ACHN (cell line): Measurements from ENCODE around the gene DES.

Experiments
- DNase-seq: peaks from one replicate; pipeline ENCODE4 v3.0.0-alpha.2; 2015
- in situ Hi-C: cut with HindIII; loops from 2 replicates; pipeline ENCODE4 v1.10.0; 2017; ENCODE audit warnings: low sequenced_read_pairs, low pct_ligation_motif_present, low pct_unique_long_range_greater_than_20kb

Gene DES

DNA sequence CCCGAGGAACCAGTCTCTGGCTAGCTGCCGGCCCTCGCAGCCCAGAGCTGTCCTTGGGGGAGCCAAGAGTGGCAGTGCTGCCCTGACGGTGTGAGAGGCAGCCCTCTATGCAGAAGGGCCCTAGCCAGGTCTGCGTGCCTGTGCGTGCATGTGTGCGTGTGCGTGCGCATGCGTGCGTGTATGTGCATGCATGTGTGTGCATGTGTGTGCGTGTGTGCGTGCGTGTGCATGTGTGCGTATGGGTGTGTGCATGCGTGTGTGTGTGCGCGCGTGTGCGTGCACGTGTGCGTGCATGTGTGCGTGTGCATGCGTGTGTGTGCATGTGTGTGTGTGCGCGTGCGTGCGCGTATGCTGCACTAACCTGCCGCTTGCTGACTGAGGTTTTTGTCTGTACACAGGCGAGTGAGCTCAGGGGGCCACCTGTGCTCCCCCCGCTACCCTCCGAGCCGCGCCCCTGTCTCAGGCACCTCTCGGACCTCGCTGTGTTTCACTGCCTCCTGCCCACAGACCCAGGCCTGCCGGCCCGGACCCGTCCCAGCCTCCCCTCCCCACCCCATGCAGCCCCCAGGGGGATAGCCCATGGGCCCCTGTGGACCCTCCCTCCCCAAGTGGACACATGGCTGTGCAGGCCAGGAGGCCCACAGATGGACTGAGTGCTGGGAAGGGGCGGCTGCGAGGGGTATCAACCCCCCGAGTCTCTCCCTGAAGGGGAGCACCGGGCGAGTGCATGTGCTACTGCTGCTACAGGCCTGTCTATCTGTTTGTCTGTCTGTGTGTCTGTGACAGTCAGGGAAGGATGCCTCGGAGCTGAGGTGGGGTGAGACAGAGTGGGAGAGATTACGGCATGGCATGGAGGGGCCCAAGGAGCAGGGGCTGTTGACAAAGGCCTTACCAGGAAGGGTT is 47.7 kb downstream of the DES start:
- in situ Hi-C loops, result no loop called here
- DNase-seq, result no peak

DNA sequence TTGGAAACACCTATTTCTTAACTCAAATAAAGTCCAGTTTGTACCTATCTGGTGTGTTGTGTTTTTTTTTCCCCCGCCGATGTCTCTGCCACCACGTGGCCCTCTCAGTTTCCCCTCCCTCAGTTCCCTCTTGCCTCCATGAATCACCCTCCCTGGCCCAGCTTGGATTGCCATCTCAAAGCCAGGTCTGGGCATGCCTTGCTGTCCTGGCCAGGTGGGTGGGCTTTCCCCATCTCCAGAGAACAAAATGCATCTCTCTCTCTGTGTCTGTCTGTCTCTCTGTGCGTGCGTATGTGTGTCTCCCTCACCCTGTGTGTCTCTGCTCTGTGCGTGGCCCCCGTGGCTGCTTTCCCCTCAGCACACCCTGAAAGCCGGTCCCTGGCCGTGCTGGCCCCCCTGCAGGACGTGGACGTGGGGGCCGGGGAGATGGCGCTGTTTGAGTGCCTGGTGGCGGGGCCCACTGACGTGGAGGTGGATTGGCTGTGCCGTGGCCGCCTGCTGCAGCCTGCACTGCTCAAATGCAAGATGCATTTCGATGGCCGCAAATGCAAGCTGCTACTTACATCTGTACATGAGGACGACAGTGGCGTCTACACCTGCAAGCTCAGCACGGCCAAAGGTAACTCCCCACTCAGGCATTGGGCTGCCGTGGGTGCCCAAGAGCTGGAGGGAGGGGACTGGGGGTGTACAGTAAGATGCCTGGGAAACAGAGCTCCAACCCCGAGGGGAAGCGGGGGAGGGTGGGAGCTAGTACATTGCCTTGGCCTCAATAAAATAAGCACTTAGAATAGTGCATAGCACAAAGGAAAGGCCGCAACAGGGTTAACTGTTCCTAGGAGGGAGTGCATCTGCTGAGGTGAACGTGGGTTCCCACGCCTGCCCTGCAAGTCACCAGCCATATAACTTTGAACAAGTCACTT is 48.9 kb downstream of the DES start:
- DNase-seq, result no peak
- in situ Hi-C loops, result no loop called here

DNA sequence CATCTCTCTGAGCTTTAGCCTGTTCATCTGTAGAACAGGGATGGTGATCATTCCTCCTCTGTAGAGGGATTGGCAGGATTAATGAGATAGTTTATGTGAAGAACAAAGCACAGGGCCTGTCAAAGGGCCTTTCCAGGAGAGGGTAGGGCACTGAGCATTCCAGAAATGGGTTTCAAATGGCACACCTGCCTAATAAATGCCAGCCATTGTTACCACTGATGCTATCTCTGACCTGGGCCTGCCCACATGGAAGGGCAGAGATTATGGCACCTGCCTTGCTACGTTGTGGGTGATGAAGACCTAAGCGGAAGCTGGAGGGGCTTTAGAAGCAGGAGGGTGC is 49.5 kb downstream of the DES start:
- DNase-seq, result no peak
- in situ Hi-C loops, result no loop called here

DNA sequence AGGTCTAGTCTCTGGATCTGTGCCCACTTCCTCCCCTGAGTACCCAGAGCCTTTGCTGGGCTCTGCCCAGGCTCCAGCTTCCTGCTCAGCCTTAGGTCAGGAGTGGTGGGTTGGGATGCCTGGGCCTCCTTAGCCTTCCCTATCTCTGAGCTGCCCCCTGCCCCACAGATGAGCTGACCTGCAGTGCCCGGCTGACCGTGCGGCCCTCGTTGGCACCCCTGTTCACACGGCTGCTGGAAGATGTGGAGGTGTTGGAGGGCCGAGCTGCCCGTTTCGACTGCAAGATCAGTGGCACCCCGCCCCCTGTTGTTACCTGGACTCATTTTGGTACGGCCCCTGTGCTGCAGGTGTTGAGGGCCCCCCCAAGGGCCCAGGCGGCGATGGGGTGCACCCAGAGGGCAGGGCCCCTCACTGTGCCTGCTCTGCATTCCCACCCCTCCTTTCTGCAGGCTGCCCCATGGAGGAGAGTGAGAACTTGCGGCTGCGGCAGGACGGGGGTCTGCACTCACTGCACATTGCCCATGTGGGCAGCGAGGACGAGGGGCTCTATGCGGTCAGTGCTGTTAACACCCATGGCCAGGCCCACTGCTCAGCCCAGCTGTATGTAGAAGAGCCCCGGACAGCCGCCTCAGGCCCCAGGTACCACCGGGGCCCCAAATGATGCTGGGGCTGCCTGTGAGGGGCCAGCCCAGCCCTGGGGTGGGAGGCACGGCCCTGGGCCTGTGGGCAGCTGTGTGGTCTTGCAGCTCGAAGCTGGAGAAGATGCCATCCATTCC is 50.4 kb downstream of the DES start:
- no peak for DNase-seq
- in situ Hi-C loops, result no loop called here

DNA sequence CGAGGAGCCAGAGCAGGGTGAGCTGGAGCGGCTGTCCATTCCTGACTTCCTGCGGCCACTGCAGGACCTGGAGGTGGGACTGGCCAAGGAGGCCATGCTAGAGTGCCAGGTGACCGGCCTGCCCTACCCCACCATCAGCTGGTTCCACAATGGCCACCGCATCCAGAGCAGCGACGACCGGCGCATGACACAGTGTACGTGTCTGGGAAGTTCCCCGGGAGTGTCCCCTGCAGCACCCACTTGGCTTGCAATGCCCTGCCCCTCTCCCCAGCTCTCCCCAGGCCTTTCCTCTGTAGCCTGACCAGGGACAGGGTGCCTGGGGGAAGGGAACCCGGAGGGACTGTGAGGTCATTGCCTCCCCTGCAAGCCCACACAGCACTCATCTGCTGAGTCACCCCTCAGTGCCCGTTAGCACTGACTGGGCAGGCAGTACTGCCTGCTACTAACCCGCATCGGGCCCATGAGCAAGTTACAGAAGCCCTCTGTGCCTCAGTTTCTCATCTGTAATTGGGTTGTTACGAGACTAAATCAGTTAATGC is 51.1 kb downstream of the DES start:
- DNase-seq, result peak; percentile 76
- in situ Hi-C loops, result no loop called here

DNA sequence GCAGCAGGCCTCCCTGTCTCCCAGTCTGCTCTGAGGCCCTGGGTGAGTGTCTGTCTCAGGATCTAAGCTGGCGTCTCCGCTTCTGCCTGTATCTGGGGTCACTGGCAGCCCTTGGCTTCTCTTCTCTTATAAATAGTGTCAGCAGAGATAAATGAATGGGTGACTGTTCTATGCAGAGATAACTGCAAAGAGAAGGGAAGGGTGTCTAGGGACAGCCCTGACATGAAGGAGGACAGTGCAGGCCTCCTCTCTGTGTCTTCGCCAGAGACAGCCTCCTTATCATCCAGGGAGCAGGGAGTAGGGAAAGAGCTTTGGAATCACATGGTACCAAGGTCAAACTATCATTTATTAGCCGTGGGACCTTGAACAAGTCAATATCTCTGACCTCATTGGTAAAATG is 52.3 kb downstream of the DES start:
- no peak for DNase-seq
- in situ Hi-C loops, result no loop called here

DNA sequence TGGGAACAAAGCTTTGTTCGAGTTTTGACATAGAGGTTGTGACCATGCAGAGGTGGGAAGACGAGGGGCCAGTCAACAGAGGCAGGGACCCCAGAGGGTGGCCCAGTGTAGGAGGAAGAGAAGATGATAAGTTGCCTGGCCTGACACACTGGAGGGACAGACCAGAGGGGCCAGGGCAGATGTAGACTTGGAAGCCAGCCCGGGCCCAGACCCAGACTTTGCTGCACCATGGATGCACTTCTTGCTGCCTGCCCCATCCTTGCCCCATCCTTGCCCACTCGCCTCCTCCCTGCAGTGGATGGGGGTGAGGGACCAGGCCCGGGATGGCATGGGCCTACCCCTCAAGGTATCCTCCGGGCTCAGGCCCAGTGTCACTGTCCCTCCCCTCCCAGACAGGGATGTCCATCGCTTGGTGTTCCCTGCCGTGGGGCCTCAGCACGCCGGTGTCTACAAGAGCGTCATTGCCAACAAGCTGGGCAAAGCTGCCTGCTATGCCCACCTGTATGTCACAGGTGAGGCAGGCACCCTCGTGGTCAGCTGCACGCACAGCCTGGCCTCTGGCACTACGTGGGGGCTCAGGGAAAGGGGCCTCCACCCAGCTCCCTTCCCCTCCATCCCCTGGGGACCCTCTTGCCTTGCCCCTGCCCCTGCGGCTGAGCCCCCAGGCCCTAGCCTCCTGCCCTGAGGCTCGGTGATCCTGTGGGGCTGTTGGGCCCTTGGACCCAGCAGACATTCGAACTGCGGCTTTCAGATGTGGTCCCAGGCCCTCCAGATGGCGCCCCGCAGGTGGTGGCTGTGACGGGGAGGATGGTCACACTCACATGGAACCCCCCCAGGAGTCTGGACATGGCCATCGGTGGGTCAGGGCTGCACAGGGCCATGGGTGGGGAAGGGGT is 53.5 kb downstream of the DES start:
- in situ Hi-C loops, result no loop called here
- no peak for DNase-seq

DNA sequence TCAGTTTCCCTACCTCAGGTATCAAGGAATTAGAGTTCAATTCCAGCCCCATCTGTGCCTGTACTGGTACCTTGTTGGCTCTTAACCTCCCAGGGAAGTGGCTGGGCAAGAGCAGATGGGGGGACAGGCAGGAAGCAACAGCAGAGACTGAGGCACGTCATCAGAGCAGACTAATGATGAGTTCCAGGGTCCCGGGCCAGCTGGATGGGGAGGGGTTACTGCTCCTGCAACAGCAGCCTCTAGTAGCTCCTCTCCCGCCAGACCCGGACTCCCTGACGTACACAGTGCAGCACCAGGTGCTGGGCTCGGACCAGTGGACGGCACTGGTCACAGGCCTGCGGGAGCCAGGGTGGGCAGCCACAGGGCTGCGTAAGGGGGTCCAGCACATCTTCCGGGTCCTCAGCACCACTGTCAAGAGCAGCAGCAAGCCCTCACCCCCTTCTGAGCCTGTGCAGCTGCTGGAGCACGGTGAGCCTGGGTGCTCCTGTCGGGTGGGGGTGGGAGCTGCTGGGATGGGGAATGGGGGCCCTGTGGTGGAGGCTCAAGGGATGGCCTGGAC is 54.5 kb downstream of the DES start:
- in situ Hi-C loops, result no loop called here

DNA sequence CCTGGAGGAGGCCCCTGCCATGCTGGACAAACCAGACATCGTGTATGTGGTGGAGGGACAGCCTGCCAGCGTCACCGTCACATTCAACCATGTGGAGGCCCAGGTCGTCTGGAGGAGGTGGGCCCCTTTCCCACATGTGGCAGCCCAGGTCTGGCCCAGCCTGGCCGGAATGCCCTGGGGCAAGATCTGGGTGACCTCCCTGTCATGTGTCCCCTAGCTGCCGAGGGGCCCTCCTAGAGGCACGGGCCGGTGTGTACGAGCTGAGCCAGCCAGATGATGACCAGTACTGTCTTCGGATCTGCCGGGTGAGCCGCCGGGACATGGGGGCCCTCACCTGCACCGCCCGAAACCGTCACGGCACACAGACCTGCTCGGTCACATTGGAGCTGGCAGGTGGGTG is 55.3 kb downstream of the DES start:
- no peak for DNase-seq
- in situ Hi-C loops, result no loop called here

More for the DNA sequence above, 54.5 kb downstream of the DES start:
- DNase-seq, result no peak

DNA sequence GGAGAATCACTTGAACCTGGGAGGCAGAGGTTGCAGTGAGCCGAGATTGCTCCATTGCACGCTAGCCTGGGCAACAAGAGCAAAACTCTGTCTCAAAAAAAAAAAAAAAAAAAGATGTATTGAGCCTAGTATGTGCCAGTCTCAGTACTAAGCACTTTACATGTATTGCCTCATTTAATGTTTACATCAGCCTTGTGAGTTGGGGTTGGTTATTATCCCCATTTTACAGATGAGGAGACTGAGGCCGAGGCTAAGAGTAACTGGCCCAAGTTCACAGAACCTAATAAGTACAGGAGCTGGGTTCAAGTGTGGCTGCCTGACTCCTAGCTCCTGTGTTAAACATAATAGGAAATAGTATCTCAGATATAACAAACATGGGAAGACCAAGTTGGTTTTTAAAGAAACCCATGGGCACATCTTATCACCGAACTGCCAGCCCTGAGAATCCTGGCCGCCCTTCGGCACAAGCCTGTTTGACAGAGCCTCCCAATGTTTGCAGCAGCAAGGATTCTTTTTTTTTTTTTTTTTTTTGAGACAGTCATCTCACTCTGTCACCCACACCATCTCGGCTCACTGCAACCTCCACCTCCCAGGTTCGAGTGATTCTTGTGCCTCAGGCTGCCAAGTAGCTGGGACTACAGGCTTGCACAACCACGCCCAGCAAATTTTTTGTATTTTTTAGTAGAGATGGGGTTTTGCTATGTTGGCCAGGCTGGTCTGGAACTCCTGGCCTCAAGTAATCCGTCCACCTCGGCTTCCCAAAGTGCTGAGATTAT is 56.3 kb downstream of the DES start:
- DNase-seq, result no peak
- in situ Hi-C loops, result no loop called here

DNA sequence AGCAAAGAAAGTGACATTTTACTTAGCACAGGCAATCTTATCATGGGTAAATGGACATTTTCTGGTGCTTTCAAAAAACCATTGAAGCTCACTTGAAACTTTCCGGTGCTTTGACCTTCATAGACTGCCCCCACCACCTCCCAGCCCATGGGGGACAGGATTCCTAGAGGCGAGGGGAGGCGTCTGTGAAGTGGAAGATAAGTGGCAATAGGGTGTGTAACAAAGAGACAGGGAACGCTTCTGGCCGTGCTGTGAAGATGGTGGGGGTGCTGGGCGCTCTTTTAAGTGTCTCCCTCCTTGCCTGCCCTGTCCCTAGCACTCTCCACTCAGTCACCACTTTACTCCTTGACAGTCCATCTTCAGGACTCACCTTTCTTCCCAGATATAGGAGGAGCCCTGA is 57.1 kb downstream of the DES start:
- in situ Hi-C loops, result no loop called here
- no peak for DNase-seq

DNA sequence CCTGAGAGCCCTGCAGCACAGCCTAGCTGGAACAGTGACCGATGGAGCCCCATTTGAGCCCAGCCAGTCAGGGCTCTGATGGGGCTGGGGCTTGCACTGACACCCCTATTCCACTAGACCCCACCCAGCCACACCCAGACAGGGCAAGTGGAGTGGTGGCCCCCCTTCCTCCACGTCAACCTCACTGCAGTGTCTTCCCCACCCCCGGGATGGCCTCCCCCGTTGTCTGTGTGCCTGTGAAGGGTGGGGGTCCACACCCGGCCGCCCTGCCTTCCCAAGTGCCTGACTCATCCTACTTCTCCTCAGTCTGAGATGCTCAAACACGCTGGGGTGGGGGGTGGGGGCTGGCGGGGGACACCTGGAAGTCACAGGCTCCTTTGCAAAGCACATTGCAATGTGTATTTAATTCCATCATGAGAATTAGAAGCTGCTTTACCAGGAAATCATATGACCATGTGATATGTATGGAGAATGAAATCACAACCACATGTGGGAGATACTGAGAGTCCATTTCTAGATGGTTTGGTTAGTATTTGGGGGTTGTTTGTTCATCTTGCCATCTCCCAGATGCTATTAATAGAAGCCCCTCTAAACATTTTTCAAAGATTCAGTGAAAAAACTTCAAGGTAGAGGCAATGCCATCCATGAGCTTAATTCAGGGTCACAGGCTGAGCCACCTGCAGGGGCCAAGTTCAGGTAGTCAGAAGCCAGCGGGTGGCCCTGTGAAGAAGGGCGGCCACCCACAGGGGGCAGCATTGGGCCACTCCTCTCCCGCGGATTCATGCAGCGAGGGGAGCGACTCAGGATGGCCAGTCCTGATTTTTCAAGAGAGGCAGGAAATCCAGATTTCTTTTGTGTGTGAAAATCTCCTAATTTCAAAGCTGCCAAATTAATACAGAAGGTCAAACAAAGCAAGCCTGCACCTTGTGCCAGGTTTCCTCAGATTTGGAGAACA is 57.8 kb downstream of the DES start:
- in situ Hi-C loops, result no loop called here
- DNase-seq, result peak; percentile 70
